C1 segment of cervical spinal cord (tissue), 14 donors: ENCODE data around the gene TP53AIP1.

Source experiments
- DNase-seq, 14 donors: peaks; one replicate each; lab custom pipeline; 2025; lab: John Stamatoyannopoulos, UW

Gene TP53AIP1, protein sequence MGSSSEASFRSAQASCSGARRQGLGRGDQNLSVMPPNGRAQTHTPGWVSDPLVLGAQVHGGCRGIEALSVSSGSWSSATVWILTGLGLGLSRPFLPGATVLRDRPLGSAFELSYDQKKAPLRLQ

DNA sequence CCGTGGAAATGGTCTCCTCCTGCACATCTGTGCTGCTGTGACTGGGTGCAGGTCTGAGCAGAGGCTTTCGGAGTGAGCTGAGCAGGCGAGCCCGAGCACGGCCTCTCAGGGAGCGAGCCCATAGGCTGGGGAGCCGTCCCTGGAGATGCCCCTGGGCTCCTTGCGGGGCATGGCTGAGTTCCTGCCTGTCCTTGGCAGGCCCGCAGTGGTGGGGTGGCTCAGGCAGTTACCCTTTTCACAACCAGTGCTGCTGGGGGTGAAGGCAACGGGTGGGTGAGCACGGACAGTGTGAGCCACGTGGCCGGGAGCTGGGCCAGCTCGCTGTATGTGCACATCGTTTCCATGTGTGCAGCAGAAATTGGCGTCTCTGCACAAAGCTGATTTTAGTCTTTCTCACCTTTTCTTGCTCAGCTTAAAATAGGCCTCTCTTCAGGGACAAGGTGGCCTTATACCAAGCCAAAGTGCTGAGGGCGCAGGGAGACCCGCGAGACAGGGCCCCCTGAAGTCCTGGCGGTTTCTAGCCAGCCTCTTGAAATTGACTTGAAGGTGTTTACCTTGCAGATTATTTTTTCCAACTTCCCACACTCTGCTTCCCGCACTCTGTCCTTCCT, at the start of gene TP53AIP1:
Gene TP53AIP1 (minus strand): TSS at position 55 of the 611 bp plus-strand sequence. CDS start 5,053 bp downstream, outside the sequence.
- DNase-seq: no peak

- DNase-seq: no peak
These were observed 45.7 kb upstream of the TP53AIP1 start for GRCh38 chr11:128988242-128988970.

- no peak for DNase-seq
These were observed 43.2 kb upstream of the TP53AIP1 start for GRCh38 chr11:128985880-128986279.

DNA sequence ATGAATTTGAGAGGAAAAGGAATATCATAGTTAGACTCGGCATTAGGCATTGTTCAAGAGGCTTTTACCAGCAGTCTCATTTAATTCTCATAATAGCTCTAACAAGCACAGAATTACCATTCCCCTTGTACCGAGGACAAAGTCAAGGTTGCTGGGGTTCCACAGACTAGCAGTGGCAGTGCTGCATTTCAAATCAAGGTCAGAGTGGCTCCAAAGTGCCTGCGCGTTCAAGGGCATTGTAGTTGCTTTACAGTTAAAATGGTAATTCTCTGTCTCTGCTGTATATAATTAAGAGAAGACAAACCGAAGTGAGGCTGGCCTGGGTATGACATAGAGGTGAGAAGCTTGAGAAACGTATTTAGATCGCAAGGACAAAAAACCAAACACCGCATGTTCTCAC, 40.4 kb upstream of the TP53AIP1 start:
- DNase-seq: no peak

DNA sequence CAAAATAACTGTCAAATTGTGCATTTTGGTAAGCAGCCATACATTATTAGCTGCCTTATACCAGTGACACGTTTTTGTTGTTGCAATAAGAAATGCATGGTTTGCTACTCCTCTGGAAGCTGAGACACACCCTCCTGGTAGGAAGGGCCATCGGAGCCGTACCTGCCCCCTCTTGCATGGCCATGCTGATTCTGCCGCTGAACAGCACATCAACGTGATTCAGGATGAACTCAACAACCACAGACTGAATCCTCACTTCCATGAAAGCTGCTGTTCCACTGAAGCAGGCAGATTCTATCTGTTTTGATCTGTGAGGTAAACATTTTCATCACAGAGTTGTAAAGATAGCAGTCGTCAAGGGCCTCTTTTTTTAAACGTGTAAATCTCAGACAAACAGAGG, 38.6 kb upstream of the TP53AIP1 start:
- no peak for DNase-seq

- no peak for DNase-seq
These were observed 28.0 kb upstream of the TP53AIP1 start for GRCh38 chr11:128970598-128971190.

DNA sequence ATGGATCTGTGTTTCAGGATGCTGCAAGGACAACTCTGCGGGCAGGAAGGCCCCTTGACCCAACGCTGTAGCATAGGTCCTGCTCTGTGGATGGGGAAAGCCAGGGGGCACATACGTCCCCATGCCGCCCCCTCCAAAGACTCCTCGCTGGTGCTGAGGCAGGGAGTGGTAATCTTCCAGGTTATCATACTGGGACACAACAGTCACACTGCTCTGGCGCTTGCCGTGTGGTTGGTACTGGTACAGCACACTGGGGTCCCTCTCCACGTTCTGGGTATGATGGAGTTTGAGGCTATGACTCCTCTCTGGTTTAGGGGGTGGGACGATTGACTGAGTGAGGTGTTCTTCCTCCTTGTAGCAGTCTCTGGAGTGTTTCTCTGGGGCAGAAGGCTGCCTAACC, 26.2 kb upstream of the TP53AIP1 start:
- DNase-seq: no peak

GRCh38 chr11:128967578-128967977, 24.9 kb upstream of the TP53AIP1 start:
- no peak for DNase-seq

DNA sequence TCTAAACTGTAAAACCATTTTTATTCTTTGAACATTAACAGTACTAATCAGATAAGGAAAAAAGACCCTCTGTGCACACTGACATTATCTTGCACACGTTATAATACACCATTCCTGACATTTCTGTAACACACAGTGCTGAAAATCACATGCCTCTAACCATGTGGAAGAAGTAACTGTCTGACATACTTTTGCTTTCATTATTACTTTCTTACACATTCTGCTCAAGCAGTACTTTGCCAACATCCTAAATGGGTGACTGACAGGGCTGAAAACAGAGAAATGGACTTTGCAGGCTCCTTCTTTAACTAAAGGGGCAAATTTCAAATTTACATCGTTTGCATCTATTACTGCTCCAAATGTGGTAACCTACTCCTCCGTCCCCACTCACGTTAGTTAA, 22.8 kb upstream of the TP53AIP1 start:
- DNase-seq: no peak

DNA sequence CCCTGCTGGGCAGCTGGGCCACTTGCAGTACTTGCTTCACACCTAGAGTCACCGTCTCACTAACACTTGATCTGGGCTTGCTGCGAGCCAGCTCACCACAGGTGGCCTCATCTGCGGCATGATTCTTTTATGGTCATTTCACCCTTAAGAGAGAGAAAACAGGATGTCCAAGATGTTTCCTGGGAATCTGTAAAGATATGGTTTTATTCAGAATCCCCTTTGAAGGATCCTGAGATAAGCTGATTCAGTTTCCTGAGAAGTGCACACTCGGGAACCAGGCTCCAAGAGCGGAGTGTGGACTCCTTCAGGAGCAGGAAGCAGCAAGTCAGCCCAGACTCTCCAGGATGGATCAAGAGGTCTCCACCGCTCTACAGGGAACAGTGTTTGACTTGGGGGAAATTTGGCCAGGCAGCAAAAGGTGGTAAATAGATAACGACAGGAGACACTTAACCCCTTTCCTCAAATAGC, 21.8 kb upstream of the TP53AIP1 start:
- no peak for DNase-seq

DNA sequence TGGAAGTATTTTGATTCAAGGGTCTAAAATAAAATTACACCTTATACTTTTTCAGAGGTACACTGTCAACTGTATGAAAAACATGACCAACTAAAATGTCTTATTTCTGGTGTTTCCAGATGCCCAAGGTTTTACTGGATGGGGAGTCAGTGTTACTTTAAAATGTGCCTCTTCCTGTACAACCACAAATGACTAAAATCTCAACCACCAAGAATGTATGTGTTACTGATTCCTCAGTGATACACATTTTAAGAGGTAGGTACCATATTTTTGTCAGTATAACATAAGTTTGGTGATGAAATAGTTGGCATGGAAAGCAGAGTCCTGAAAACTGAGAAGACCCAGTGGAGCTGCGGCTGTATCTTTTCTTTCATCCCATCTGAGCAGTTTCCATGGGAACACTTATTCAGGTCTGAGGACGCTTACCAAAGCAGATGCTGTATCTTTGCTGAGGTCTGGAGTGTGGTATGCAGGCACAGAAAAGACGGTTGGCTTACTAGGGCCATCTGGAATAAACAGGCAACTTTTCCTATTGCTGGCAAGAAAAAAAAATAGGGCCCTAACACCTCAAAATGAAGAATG, 21.2 kb upstream of the TP53AIP1 start:
- DNase-seq: no peak

GRCh38 chr11:128962896-128963295, 20.2 kb upstream of the TP53AIP1 start:
- no peak for DNase-seq

DNA sequence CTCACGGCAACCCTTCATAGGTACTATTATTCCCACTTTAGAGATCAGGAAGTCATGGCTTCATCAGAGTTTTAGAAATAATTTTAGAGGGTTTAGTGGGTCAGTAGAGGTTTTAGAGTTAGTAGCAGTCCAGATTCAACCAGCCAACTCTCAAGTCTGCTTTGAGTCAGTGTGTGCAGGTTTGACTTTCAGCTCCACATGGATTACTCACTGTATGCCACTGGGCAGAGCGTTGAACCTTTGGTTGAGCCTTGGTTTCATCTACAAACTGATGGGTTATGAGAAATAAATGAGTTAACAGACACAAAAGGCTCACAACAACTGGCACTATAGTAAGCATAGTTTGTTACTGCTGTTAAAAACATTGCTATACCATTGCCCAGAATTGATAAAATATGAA, 19.0 kb upstream of the TP53AIP1 start:
- no peak for DNase-seq

DNA sequence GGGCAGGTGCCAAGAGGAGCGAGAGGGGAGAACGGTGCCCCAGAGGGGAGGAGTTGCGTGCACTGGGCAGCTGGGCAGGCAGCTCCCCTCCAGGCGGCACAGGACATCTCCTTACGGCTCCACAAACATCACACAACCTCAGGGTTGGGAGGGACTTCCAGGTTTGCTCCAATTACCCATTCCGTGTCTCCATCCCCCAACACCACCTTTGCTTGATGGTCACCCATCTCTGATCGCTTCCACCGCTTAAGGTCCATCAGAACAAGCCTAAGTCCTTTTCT, 14.5 kb upstream of the TP53AIP1 start:
- DNase-seq: no peak

DNA sequence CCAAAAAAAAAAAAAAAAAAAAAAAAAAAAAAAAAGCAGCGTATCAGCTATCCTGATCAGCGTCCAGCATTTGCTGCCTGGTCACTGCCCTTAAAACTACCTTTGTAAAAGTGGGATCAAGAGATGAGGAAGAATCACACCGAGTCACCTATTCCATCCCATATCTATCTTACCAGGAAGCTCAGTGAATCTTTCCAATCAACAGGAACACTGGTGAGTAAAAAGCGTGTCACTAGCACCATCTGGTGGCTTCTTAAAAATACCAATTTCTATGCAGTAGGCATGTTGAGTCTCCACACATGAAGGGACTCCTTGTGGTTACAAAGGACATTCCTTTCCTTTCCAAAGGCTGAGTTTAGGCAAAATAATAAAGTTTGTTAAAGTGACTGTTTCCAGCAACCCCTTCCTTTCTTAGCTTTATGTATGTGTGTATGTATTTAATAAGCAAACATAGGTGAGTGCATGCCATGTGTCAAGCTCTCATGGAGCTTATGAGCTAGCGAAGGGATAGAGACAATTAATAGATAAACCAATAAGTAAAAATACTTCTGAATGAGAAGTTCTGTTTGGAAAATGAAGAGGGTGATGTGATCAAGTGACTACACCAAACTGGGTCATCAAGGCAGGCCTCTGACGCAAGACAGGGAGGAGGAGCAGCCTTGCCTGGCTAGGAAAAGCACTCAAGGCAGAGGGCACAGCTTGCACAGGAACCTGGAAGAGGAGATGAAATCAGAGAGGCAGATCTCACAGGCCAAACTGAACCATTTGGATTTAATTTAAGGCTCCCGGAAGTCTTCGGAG, 13.9 kb upstream of the TP53AIP1 start:
- peak in 2 of 14 donors; percentile 16 to 22 for DNase-seq

GRCh38 chr11:128955636-128956035, 13.0 kb upstream of the TP53AIP1 start:
- no peak for DNase-seq

- no peak for DNase-seq
These were observed 10.5 kb upstream of the TP53AIP1 start for GRCh38 chr11:128953151-128953550.

- no peak for DNase-seq
These were observed 7.3 kb upstream of the TP53AIP1 start for GRCh38 chr11:128949791-128950454.

GRCh38 chr11:128948583-128948982, 5.9 kb upstream of the TP53AIP1 start:
- no peak for DNase-seq

GRCh38 chr11:128947773-128948172, 5.1 kb upstream of the TP53AIP1 start:
- no peak for DNase-seq

- DNase-seq: no peak
These were observed 4.0 kb upstream of the TP53AIP1 start for GRCh38 chr11:128946648-128947047.
